K562 (cell line): ENCODE data around the gene HMOX2. TPM values are rescaled to one million over a fixed set of nuclear protein-coding genes. Genes with fewer than 3 reads are reported as not detected.

Experiments used
- CEBPZ ChIP-seq: fragments of 150-350 bp; IDR thresholded peaks from 2 replicates; pipeline ENCODE4 v1.6.1; 2014; ENCODE audit warnings: low read depth, mild to moderate bottlenecking, low read length, borderline replicate concordance
- COPS2 ChIP-seq: fragments of 450-650 bp; conservative IDR thresholded peaks from 2 replicates; pipeline ENCODE4 v1.6.1; 2016; ENCODE audit warnings: mild to moderate bottlenecking, moderate library complexity
- DEAF1 ChIP-seq: fragments of 450-650 bp; formaldehyde crosslinking; IDR thresholded peaks from 2 replicates; pipeline ENCODE4 v1.4.0; 2020; ENCODE audit warnings: mild to moderate bottlenecking, moderate library complexity
- HINFP ChIP-seq: fragments of 450-650 bp; conservative IDR thresholded peaks from 2 replicates; pipeline ENCODE4 v1.6.1; 2016; ENCODE audit warnings: missing genetic modification characterization, low read depth, mild to moderate bottlenecking, control low read depth, missing compliant biosample characterization
- NCOR1 ChIP-seq: fragments of 450-650 bp; IDR thresholded peaks from 2 replicates; pipeline ENCODE4 v1.6.1; 2016; ENCODE audit warnings: mild to moderate bottlenecking, moderate library complexity
- PHF20 ChIP-seq: fragments of 450-650 bp; IDR thresholded peaks from 2 replicates; pipeline ENCODE4 v1.6.1; 2018; ENCODE audit not compliant: partially characterized antibody
- POLR2AphosphoS2 ChIP-seq: IDR thresholded peaks from 2 replicates; pipeline ENCODE4 v1.6.1; 2012; ENCODE audit warnings: low read length, improper control_type of control experiment
- RAD21 ChIP-seq, 2 experiments: fragments of 250-450 bp in 1 of 2; fragments of 450-650 bp in 1 of 2; sonication (Bioruptor Pico) in 1 of 2; formaldehyde crosslinking in 1 of 2; IDR thresholded peaks in 1 of 2; conservative IDR thresholded peaks in 1 of 2; 2 replicates each; pipeline versions ENCODE4 v1.4.0 to v1.8.0; 2020 to 2022; ENCODE audit warnings: mild to moderate bottlenecking in 2 of 2, moderate library complexity in 1 of 2
- SIRT6 ChIP-seq: IDR thresholded peaks from one replicate; pipeline ENCODE4 v1.6.1; 2012; ENCODE audit warnings: low read depth, mild to moderate bottlenecking, control low read depth, inconsistent platforms, low read length, moderate library complexity
- ZMIZ1 ChIP-seq, 2 experiments: fragments of 150-350 bp in 1 of 2; IDR thresholded peaks; 2 replicates each; pipeline ENCODE4 v1.6.1; 2012 to 2016; ENCODE audit warnings: low read depth in 2 of 2, low read length in 2 of 2, mild to moderate bottlenecking in 1 of 2, moderate library complexity in 1 of 2
- ZNF124 ChIP-seq: sonication (generic); formaldehyde crosslinking; IDR thresholded peaks from 2 replicates; pipeline ENCODE4 v1.8.1; 2022; ENCODE audit warnings: missing genetic modification reagents
- ZNF174 ChIP-seq: fragments of 250-450 bp; sonication (Bioruptor Pico); IDR thresholded peaks from 2 replicates; pipeline ENCODE4 v1.4.0; 2020; ENCODE audit warnings: mild to moderate bottlenecking
- ZNF384 ChIP-seq: IDR thresholded peaks from 2 replicates; pipeline ENCODE4 v1.6.1; 2012; ENCODE audit warnings: low read depth, low read length, improper control_type of control experiment
- ZNF444 ChIP-seq: fragments of 250-450 bp; sonication (Bioruptor Pico); IDR thresholded peaks from 2 replicates; pipeline ENCODE4 v1.4.0; 2020; ENCODE audit warnings: mild to moderate bottlenecking, moderate library complexity
- polyA plus RNA-seq, 8 experiments: library from polyadenylated mRNA; depleted of rRNA in 4 of 8; stranded (reverse) in 5 of 8; unstranded in 3 of 8; fragments of >200 nt; fragmentation: Nextera tagmentation in 2 of 8; fragmentation: Illumina TruSeq in 1 of 8; extraction: Ambion mirVana in 2 of 8; extraction: Trizol in 1 of 8; gene quantifications; 2 replicates each; pipeline versions ENCODE4 v1.2.1 to v1.2.3, GENCODE V29; 2011 to 2014; ENCODE audit warnings: inconsistent platforms in 1 of 8, missing spikeins in 1 of 8
- total RNA-seq, 7 experiments: library from RNA; depleted of rRNA in 6 of 7; stranded (reverse); fragments of >200 nt in 6 of 7; fragmentation: Illumina TruSeq in 2 of 7; extraction: Trizol in 2 of 7; gene quantifications; 2 replicates each; pipeline versions ENCODE4 v1.2.1 to v1.2.3, GENCODE V29; 2011 to 2021; ENCODE audit warnings: low replicate concordance in 1 of 7

The HMOX2 gene
- total and polyA plus RNA-seq, 9 of the 15 experiments (the other 6 are each of a cell fraction or from before 2014, with no cell fraction given): 26.8 to 87.4 (median 57.4) TPM

DNA sequence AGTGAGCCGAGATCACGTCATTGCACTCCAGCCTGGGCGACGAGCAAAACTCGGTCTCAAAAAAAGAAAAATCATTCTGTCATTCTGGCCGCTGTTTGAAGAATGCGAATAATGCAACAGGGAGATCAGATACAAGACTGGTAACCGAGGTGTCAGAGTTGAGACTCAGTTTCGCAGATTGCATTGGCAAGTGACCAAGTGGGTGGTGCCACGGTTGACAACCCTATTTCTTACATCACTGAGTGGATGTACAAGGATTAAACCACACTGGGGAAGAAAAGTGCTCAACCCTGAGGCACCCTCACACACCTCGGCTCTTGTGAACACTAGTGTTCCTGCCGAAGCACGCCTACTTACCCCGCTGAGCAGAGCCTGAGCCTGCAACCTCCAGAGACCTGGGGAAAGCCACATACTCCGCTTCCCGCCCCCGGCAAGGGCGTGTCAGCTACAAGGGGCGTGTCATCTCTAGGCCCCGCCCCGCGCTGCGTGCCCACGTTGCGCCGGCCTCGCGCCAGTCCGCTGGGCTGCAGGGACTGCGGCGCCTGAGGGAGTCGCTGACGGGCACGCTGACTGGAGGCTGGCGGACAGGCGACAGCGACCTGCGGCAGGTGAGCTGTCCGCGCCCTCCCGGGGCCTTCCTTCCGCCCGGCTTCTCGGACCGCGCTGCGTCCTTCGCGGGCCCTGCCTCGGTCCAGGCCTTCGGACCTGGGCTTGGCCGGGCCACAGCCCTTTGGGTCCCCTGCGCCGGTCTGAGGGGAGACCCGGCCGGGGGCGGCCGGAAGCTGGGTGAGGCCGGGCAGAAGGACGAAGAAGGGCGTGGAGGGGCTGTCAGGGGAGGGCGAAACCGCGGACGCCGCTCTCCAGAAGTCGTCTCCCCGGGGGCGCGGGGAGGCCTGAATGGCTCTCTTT lies at the start of gene HMOX2 (continued):
- TF ChIP-seq ZNF444 (CRISPR knock-in tag): no peak
- TF ChIP-seq COPS2: no peak
- TF ChIP-seq HINFP (tag): no peak
- no peak for TF ChIP-seq CEBPZ
- TF ChIP-seq ZNF174: no peak
- TF ChIP-seq RAD21 (CRISPR knock-in tag; conservative IDR thresholded peaks at IDR 0.05 in 1 of 2, IDR thresholded peaks at IDR 0.05 in 1 of 2): peak in 1 of 2 experiments; percentile 34; a peak in 2 of 4 replicates
- no peak for TF ChIP-seq DEAF1 (CRISPR knock-in tag)
- no peak for TF ChIP-seq ZNF124 (CRISPR knock-in tag)
- no peak for TF ChIP-seq SIRT6
- peak in 1 of 2 experiments; percentile 47; a peak in 1 of 4 replicates for TF ChIP-seq ZMIZ1 (IDR thresholded peaks at IDR 0.05; ENCODE audit: low read depth in 2 of 2, low read length in 2 of 2)
- TF ChIP-seq POLR2AphosphoS2: no peak
- TF ChIP-seq NCOR1: no peak
- peak; percentile 43 for TF ChIP-seq PHF20
- peak; percentile 55; the same call in 1 of the 2 replicates for TF ChIP-seq ZNF384
